Caco-2 (cell line): ENCODE data around the gene HYOU1. TPM values are rescaled to one million over a fixed set of nuclear protein-coding genes. Genes with fewer than 3 reads are reported as not detected.

ENCODE experiments used
- BruUV-seq: library from RNA; stranded (reverse); fragments of 400-500 nt; replicated peaks from 2 replicates; lab custom pipeline; 2021; lab: Mats Ljungman, UMichigan
- CTCF ChIA-PET: fragments of 300-600 bp; sonication (Branson Sonifier 250); formaldehyde crosslinking; loops from one replicate; lab custom pipeline; 2022; ENCODE audit warnings: antibody characterized with exemption; lab: Charles Lee
- POLR2A ChIA-PET: fragments of 300-600 bp; sonication (Branson Sonifier 250); formaldehyde crosslinking; loops from one replicate; lab custom pipeline; 2022; ENCODE audit warnings: antibody characterized with exemption; lab: Charles Lee
- DNase-seq, 2 experiments: peaks; one replicate each; pipeline versions ENCODE4 v3.0.0 to v3.0.0-alpha.2; 2020 to 2022
- H3K27me3 ChIP-seq: replicated peaks from 2 replicates; pipeline ENCODE4 v1.6.0; 2011; ENCODE audit warnings: low read length; ENCODE audit not compliant: control insufficient read depth, insufficient read depth
- H3K36me3 ChIP-seq: 2 replicates; pipeline ENCODE4 v1.5.1; 2011; ENCODE audit warnings: low read length; ENCODE audit not compliant: control insufficient read depth, insufficient read depth
- H3K4me1 ChIP-seq: fragments of 250-450 bp; sonication (Bioruptor Pico); 2 replicates; pipeline ENCODE4 v1.5.1; 2020; ENCODE audit warnings: mild to moderate bottlenecking
- H3K4me3 ChIP-seq: 2 replicates; pipeline ENCODE4 v1.5.1; 2011; ENCODE audit warnings: low read depth, mild to moderate bottlenecking, control low read depth, low read length
- H3K9me3 ChIP-seq: fragments of 250-450 bp; sonication (Bioruptor Pico); 2 replicates; pipeline ENCODE4 v1.5.1; 2020; ENCODE audit warnings: mild to moderate bottlenecking, moderate library complexity
- H3K27ac Mint-ChIP-seq: one replicate; pipeline ENCODE4 v1.8.0; 2022; ENCODE audit warnings: mixed read lengths; ENCODE audit not compliant: unreplicated experiment
- H3K27me3 Mint-ChIP-seq: one replicate; pipeline ENCODE4 v1.8.0; 2022; ENCODE audit warnings: mixed read lengths; ENCODE audit not compliant: insufficient read depth, unreplicated experiment
- H3K36me3 Mint-ChIP-seq: one replicate; pipeline ENCODE4 v1.8.0; 2022; ENCODE audit warnings: mild to moderate bottlenecking, mixed read lengths; ENCODE audit not compliant: insufficient read depth, unreplicated experiment
- H3K4me1 Mint-ChIP-seq: one replicate; pipeline ENCODE4 v1.8.0; 2022; ENCODE audit warnings: low read depth, mixed read lengths; ENCODE audit not compliant: unreplicated experiment
- H3K4me3 Mint-ChIP-seq: one replicate; pipeline ENCODE4 v1.8.0; 2022; ENCODE audit warnings: mild to moderate bottlenecking, moderate library complexity, mixed read lengths; ENCODE audit not compliant: unreplicated experiment
- H3K9me3 Mint-ChIP-seq: one replicate; pipeline ENCODE4 v1.8.0; 2022; ENCODE audit warnings: mixed read lengths; ENCODE audit not compliant: unreplicated experiment
- intact Hi-C: fragments of 100-400 bp; cut with micrococcal nuclease; formaldehyde crosslinking; loops from one replicate; pipeline ENCODE4 v1.10.0; 2022; ENCODE audit not compliant: unreplicated experiment
- total RNA-seq: library from RNA; stranded (reverse); gene quantifications from 2 replicates; pipeline ENCODE4 v1.2.3, GENCODE V29; 2022
- TF ChIP-seq, protein P1 (sequence below), 2 experiments: fragments of 200-600 bp in 1 of 2; IDR thresholded peaks; 1 replicate in 1 of 2; 2 replicates in 1 of 2; pipeline versions ENCODE4 v1.5.1 to v1.8.0; 2011 to 2022; ENCODE audit warnings: antibody characterized with exemption in 1 of 2, control low read depth in 1 of 2, inconsistent platforms in 1 of 2, low read depth in 1 of 2, low read length in 1 of 2, mild to moderate bottlenecking in 1 of 2, moderate library complexity in 1 of 2; ENCODE audit not compliant: insufficient read depth in 1 of 2, severe bottlenecking in 1 of 2, unreplicated experiment in 1 of 2

Gene HYOU1
- total RNA-seq, 1 experiment from 2014 or later = 366 TPM

DNA sequence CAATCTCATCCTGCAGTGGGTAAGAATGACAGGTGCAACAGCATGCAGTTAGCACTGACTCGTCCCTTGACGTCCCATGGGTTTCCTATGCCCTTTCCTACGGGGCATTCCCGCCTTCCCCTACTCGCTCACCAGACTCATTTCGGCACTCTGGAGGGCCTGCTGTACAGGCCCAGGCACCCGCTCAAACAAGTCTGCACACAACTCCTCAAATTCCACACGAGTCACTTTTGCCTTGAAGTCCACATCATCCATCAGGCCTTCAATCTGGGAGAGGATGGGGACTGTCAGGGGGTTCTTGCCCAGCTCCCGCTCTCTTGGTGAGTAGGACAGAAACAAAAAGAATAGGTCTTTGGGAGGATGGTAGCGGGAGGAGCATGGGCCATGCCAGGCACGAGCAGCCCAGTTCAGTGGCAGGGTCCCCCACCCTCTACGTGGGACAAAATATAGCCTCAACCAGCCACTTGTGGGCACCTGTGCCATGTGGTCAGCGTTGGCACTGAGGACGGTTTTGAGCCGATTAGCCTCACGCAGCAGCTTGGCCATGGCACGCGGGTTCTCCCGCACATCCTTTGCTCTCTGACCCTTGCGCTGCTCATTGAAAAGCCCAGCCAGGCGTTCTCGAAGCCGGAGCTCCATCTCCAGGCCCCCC lies 4.7 kb downstream of the HYOU1 start:
- Histone ChIP-seq H3K36me3 (peaks cover 24% of the 10 kb centered on the region), H3K9me3 (no peaks in the 10 kb centered on the region), H3K27me3 (no peaks in the 10 kb centered on the region), H3K4me1 (peaks cover 5% of the 10 kb centered on the region; the same call in 1 of the 2 replicates), H3K4me3 (no peak overlapping the region)
- POLR2A ChIA-PET = no interaction called here
- H3K4me3 Mint-ChIP-seq = no peak overlapping the region
- intact Hi-C loops = no loop called here
- peaks cover 98% of the 10 kb centered on the region for H3K36me3 Mint-ChIP-seq
- H3K9me3 Mint-ChIP-seq = no peaks in the 10 kb centered on the region
- CTCF ChIA-PET = interaction anchor here (1.2 kb wide), 1 partner anchor 15 kb away, joined by 3 read pairs; the partner anchor contains the start of gene VPS11
- H3K27ac Mint-ChIP-seq = no peak overlapping the region
- no TSS peak for BruUV-seq
- H3K4me1 Mint-ChIP-seq = peaks cover 8% of the 10 kb centered on the region
- no peaks in the 10 kb centered on the region for H3K27me3 Mint-ChIP-seq
- TF ChIP-seq, protein P1, sequence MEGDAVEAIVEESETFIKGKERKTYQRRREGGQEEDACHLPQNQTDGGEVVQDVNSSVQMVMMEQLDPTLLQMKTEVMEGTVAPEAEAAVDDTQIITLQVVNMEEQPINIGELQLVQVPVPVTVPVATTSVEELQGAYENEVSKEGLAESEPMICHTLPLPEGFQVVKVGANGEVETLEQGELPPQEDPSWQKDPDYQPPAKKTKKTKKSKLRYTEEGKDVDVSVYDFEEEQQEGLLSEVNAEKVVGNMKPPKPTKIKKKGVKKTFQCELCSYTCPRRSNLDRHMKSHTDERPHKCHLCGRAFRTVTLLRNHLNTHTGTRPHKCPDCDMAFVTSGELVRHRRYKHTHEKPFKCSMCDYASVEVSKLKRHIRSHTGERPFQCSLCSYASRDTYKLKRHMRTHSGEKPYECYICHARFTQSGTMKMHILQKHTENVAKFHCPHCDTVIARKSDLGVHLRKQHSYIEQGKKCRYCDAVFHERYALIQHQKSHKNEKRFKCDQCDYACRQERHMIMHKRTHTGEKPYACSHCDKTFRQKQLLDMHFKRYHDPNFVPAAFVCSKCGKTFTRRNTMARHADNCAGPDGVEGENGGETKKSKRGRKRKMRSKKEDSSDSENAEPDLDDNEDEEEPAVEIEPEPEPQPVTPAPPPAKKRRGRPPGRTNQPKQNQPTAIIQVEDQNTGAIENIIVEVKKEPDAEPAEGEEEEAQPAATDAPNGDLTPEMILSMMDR (IDR thresholded peaks at IDR 0.05; ENCODE audit: insufficient read depth in 1 of 2, low read depth in 1 of 2, low read length in 1 of 2, severe bottlenecking in 1 of 2, unreplicated experiment in 1 of 2) = no peak
- no peak for DNase-seq

DNA sequence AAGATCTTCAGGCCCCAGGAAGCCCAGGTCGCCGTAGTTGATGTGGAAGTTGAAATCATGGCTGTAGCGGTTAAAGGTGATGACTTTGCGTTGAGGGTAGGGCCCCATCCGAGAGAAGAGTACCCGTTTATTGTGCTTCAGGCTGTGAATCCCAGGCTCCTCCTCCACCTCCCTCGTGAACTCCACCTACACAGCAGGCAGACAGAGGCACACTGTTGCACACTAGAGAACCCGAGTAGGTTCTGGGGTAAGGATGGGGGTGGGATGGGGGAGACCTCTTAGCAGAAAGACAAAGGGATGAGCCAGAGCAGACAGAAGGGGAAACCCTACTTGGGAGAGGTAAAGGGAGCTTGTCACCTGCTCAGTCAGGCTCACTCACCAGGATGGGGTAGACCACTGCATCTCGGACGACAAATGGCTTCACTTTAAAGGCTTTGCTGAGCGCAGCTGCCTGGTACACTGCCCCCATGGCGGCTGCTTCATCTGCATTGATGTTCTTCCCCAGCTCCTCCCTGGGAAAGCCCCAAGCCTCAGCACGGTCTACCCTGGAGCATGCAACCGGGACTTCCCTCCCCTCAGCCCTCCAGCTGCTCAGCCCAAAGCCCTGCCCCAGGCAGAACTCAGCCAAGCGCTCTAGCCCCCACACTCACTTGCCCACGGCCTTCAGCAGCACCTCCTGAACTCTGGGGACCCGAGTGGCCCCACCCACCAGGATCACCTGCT lies 5.4 kb downstream of the HYOU1 start:
- Mint-ChIP-seq H3K4me3 (no peak overlapping the region), H3K9me3 (no peaks in the 10 kb centered on the region), H3K36me3 (peaks cover 98% of the 10 kb centered on the region), H3K27me3 (no peaks in the 10 kb centered on the region), H3K4me1 (peaks cover 8% of the 10 kb centered on the region), H3K27ac (no peak overlapping the region)
- DNase-seq = no peak
- BruUV-seq = TSS peak; percentile 5
- H3K36me3 ChIP-seq = peaks cover 26% of the 10 kb centered on the region
- H3K27me3 ChIP-seq = no peaks in the 10 kb centered on the region
- TF ChIP-seq, protein P1 (IDR thresholded peaks at IDR 0.05; ENCODE audit: insufficient read depth in 1 of 2, low read depth in 1 of 2, low read length in 1 of 2, severe bottlenecking in 1 of 2, unreplicated experiment in 1 of 2) = no peak
- intact Hi-C loops = no loop called here
- ChIA-PET POLR2A (interaction anchor here (0.6 to 1.2 kb wide), 2 partner anchors 16 to 193 kb away, joined by 4 to 13 read pairs; partner anchors contain the start of gene VPS11), CTCF (interaction anchor here (1.2 kb wide), 1 partner anchor 16 kb away, joined by 3 read pairs; the partner anchor contains the start of gene VPS11)
- H3K9me3 ChIP-seq = no peaks in the 10 kb centered on the region
- H3K4me3 ChIP-seq = no peak overlapping the region
- H3K4me1 ChIP-seq = peaks cover 5% of the 10 kb centered on the region; the same call in 1 of the 2 replicates

DNA sequence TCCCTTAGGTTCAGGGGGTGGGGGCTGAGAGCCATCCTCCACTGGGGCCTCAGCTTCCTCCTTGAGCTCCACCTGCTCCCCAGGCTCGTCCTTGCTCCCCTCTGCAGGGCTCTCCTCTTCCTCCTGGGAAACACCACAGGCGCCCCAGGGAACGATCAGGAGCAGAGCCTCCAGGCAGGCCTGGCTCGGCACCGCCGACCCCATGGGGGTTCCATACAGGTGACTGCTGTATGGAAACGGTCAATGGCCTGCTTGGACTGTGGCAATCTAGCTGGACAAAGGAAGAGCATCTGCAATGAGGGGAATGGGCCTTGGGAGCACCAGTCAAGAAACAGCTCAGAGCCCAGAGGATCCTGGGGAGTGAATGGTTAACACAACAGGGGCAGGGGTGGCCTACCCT lies 7.9 kb downstream of the HYOU1 start:
- no peaks in the 10 kb centered on the region for H3K9me3 Mint-ChIP-seq
- H3K36me3 Mint-ChIP-seq = peaks cover 98% of the 10 kb centered on the region
- Histone ChIP-seq H3K27me3 (no peaks in the 10 kb centered on the region), H3K36me3 (peaks cover 27% of the 10 kb centered on the region), H3K9me3 (no peaks in the 10 kb centered on the region), H3K4me1 (peaks cover 6% of the 10 kb centered on the region; the same call in 1 of the 2 replicates), H3K4me3 (no peak overlapping the region)
- no peaks in the 10 kb centered on the region for H3K27me3 Mint-ChIP-seq
- TF ChIP-seq, protein P1 (IDR thresholded peaks at IDR 0.05; ENCODE audit: insufficient read depth in 1 of 2, low read depth in 1 of 2, low read length in 1 of 2, severe bottlenecking in 1 of 2, unreplicated experiment in 1 of 2) = no peak
- no peak overlapping the region for H3K4me3 Mint-ChIP-seq
- intact Hi-C loops = no loop called here
- H3K27ac Mint-ChIP-seq = no peak overlapping the region
- CTCF ChIA-PET = no interaction called here
- peaks cover 10% of the 10 kb centered on the region for H3K4me1 Mint-ChIP-seq
- DNase-seq = no peak
- BruUV-seq = no TSS peak
- POLR2A ChIA-PET = interaction anchor here (0.6 kb wide), 1 partner anchor 211 kb away, joined by 3 read pairs; no protein-coding TSS in a partner anchor
